GM19025 (cell line): ENCODE data around the gene MCC.

Source experiments
- ATAC-seq: cut with Tn5 transposase; IDR thresholded peaks from one replicate; pipeline ENCODE4 v1.9.1; 2021; ENCODE audit warnings: mild to moderate bottlenecking, low read depth, moderate library complexity; ENCODE audit not compliant: unreplicated experiment

The MCC gene

GRCh38 chr5:113214606-113215323, 273.5 kb downstream of the MCC start:
- no peak for ATAC-seq

- ATAC-seq = peak; percentile 48
Measured at GRCh38 chr5:113213551-113214425, 274.5 kb downstream of the MCC start.

GRCh38 chr5:113212244-113212920, 275.9 kb downstream of the MCC start:
- ATAC-seq = no peak

GRCh38 chr5:113209498-113209897, 278.8 kb downstream of the MCC start:
- no peak for ATAC-seq

- no peak for ATAC-seq
Measured at GRCh38 chr5:113205807-113206206, 282.4 kb downstream of the MCC start.

GRCh38 chr5:113205323-113205722, 282.9 kb downstream of the MCC start:
- no peak for ATAC-seq

GRCh38 chr5:113204525-113205161, 283.6 kb downstream of the MCC start:
- no peak for ATAC-seq

GRCh38 chr5:113203916-113204315, 284.3 kb downstream of the MCC start:
- ATAC-seq = no peak

- no peak for ATAC-seq
Measured at GRCh38 chr5:113202746-113203716, 285.2 kb downstream of the MCC start.

GRCh38 chr5:113202287-113202686, 286.0 kb downstream of the MCC start:
- ATAC-seq = no peak

- no peak for ATAC-seq
Measured at GRCh38 chr5:113201715-113202114, 286.5 kb downstream of the MCC start.

GRCh38 chr5:113199122-113199905, 288.9 kb downstream of the MCC start:
- no peak for ATAC-seq

- no peak for ATAC-seq
Measured at GRCh38 chr5:113197456-113198200, 290.6 kb downstream of the MCC start.

GRCh38 chr5:113195771-113196170, 292.5 kb downstream of the MCC start:
- ATAC-seq = no peak

- ATAC-seq = no peak
Measured at GRCh38 chr5:113195251-113195650, 293.0 kb downstream of the MCC start.

GRCh38 chr5:113194591-113194990, 293.7 kb downstream of the MCC start:
- ATAC-seq = no peak

- no peak for ATAC-seq
Measured at GRCh38 chr5:113194125-113194524, 294.1 kb downstream of the MCC start.

- ATAC-seq = no peak
Measured at GRCh38 chr5:113193311-113193978, 294.8 kb downstream of the MCC start.
